HG03196 (cell line): ENCODE measurements around the gene HLA-DOB.

Experiments
- ATAC-seq: cut with Tn5 transposase; IDR thresholded peaks from one replicate; pipeline ENCODE4 v1.9.1; 2021; ENCODE audit not compliant: unreplicated experiment

Gene HLA-DOB

GRCh38 chr6:32816746-32817204, at the start of gene HLA-DOB:
TSS of gene HLA-DOB (minus strand) at chr6:32817002. CDS start at chr6:32816951, 51 bp downstream.
- ATAC-seq = no peak

- no peak for ATAC-seq
These were observed 49.1 kb upstream of the HLA-DOB start for GRCh38 chr6:32865724-32866443.

GRCh38 chr6:32862725-32863124, 45.9 kb upstream of the HLA-DOB start:
- no peak for ATAC-seq

GRCh38 chr6:32860674-32861073, 43.9 kb upstream of the HLA-DOB start:
- no peak for ATAC-seq

GRCh38 chr6:32858194-32858593, 41.4 kb upstream of the HLA-DOB start:
- no peak for ATAC-seq

GRCh38 chr6:32857156-32857891, 40.5 kb upstream of the HLA-DOB start:
- no peak for ATAC-seq

- no peak for ATAC-seq
These were observed 38.8 kb upstream of the HLA-DOB start for GRCh38 chr6:32855467-32856174.

GRCh38 chr6:32854376-32855178, 37.8 kb upstream of the HLA-DOB start:
- ATAC-seq = peak; percentile 10

- peak; percentile 78 for ATAC-seq
These were observed 37.0 kb upstream of the HLA-DOB start, which contains the start of the genes PSMB9 and TAP1 for GRCh38 chr6:32853541-32854375. TSS of gene PSMB9 (plus strand) at chr6:32854192. CDS start at chr6:32854230, 38 bp downstream. TSS of gene TAP1 (minus strand) at chr6:32853704. CDS start at chr6:32853636, 68 bp downstream.

- ATAC-seq = peak; percentile 21
These were observed 36.2 kb upstream of the HLA-DOB start for GRCh38 chr6:32852844-32853540.

- ATAC-seq = no peak
These were observed 35.4 kb upstream of the HLA-DOB start for GRCh38 chr6:32852018-32852843.

GRCh38 chr6:32851025-32851424, 34.2 kb upstream of the HLA-DOB start:
- ATAC-seq = no peak

- no peak for ATAC-seq
These were observed 32.3 kb upstream of the HLA-DOB start for GRCh38 chr6:32849126-32849525.

- ATAC-seq = no peak
These were observed 31.0 kb upstream of the HLA-DOB start for GRCh38 chr6:32847795-32848194.

GRCh38 chr6:32847004-32847403, 30.2 kb upstream of the HLA-DOB start:
- no peak for ATAC-seq

GRCh38 chr6:32845384-32845884, 28.6 kb upstream of the HLA-DOB start:
- ATAC-seq = no peak

GRCh38 chr6:32844839-32845383, 28.1 kb upstream of the HLA-DOB start:
- ATAC-seq = no peak
